ENCODE data around the gene CNRIP1. TPM values are rescaled to one million over a fixed set of nuclear protein-coding genes. Genes with fewer than 3 reads are reported as not detected.

Gene CNRIP1
- total RNA-seq, 1 experiment from 2014 or later = 7.2 TPM

GRCh38 chr2:68302281-68302875 is 17.4 kb downstream of the CNRIP1 start:
- no peak for DNase-seq (ENCODE audit: low read depth)
- in situ Hi-C loops (cut with HindIII; ENCODE audit: low pct_unique_long_range_greater_than_20kb, low sequenced_read_pairs) = no loop called here

GRCh38 chr2:68295516-68295915 is 24.2 kb downstream of the CNRIP1 start:
- DNase-seq (ENCODE audit: low read depth) = no peak
- in situ Hi-C loops (cut with HindIII; ENCODE audit: low pct_unique_long_range_greater_than_20kb, low sequenced_read_pairs) = no loop called here

GRCh38 chr2:68294913-68295312 is 24.8 kb downstream of the CNRIP1 start:
- no peak for DNase-seq (ENCODE audit: low read depth)
- in situ Hi-C loops (cut with HindIII; ENCODE audit: low pct_unique_long_range_greater_than_20kb, low sequenced_read_pairs) = no loop called here

- in situ Hi-C loops (cut with HindIII; ENCODE audit: low pct_unique_long_range_greater_than_20kb, low sequenced_read_pairs) = no loop called here
- no peak for DNase-seq (ENCODE audit: low read depth)
These were observed 25.6 kb downstream of the CNRIP1 start for GRCh38 chr2:68294187-68294586.

- DNase-seq (ENCODE audit: low read depth) = no peak
- in situ Hi-C loops (cut with HindIII; ENCODE audit: low pct_unique_long_range_greater_than_20kb, low sequenced_read_pairs) = no loop called here
These were observed 26.0 kb downstream of the CNRIP1 start for GRCh38 chr2:68293755-68294154.

- DNase-seq (ENCODE audit: low read depth) = no peak
- in situ Hi-C loops (cut with HindIII; ENCODE audit: low pct_unique_long_range_greater_than_20kb, low sequenced_read_pairs) = no loop called here
These were observed 26.7 kb downstream of the CNRIP1 start for GRCh38 chr2:68293024-68293423.

GRCh38 chr2:68292108-68292710 is 27.5 kb downstream of the CNRIP1 start:
- DNase-seq (ENCODE audit: low read depth) = peak; percentile 3
- in situ Hi-C loops (cut with HindIII; ENCODE audit: low pct_unique_long_range_greater_than_20kb, low sequenced_read_pairs) = no loop called here

GRCh38 chr2:68291314-68291713 is 28.4 kb downstream of the CNRIP1 start:
- no peak for DNase-seq (ENCODE audit: low read depth)
- in situ Hi-C loops (cut with HindIII; ENCODE audit: low pct_unique_long_range_greater_than_20kb, low sequenced_read_pairs) = no loop called here

- in situ Hi-C loops (cut with HindIII; ENCODE audit: low pct_unique_long_range_greater_than_20kb, low sequenced_read_pairs) = no loop called here
- no peak for DNase-seq (ENCODE audit: low read depth)
These were observed 28.8 kb downstream of the CNRIP1 start for GRCh38 chr2:68290901-68291300.

- DNase-seq (ENCODE audit: low read depth) = no peak
- in situ Hi-C loops (cut with HindIII; ENCODE audit: low pct_unique_long_range_greater_than_20kb, low sequenced_read_pairs) = no loop called here
These were observed 31.9 kb downstream of the CNRIP1 start for GRCh38 chr2:68287580-68288441.

- DNase-seq (ENCODE audit: low read depth) = no peak
- in situ Hi-C loops (cut with HindIII; ENCODE audit: low pct_unique_long_range_greater_than_20kb, low sequenced_read_pairs) = no loop called here
These were observed 34.9 kb downstream of the CNRIP1 start for GRCh38 chr2:68284896-68285295.

GRCh38 chr2:68283419-68283812 is 36.3 kb downstream of the CNRIP1 start:
- in situ Hi-C loops (cut with HindIII; ENCODE audit: low pct_unique_long_range_greater_than_20kb, low sequenced_read_pairs) = no loop called here

GRCh38 chr2:68282811-68283418 is 36.8 kb downstream of the CNRIP1 start:
- in situ Hi-C loops (cut with HindIII; ENCODE audit: low pct_unique_long_range_greater_than_20kb, low sequenced_read_pairs) = no loop called here

More at GRCh38 chr2:68283419-68283812, 36.3 kb downstream of the CNRIP1 start:
- DNase-seq (ENCODE audit: low read depth) = no peak

GRCh38 chr2:68280796-68281195 is 39.0 kb downstream of the CNRIP1 start:
- no peak for DNase-seq (ENCODE audit: low read depth)

More at GRCh38 chr2:68282811-68283418, 36.8 kb downstream of the CNRIP1 start:
- DNase-seq (ENCODE audit: low read depth) = peak; percentile 14

GRCh38 chr2:68280348-68280747 is 39.4 kb downstream of the CNRIP1 start:
- in situ Hi-C loops (cut with HindIII; ENCODE audit: low pct_unique_long_range_greater_than_20kb, low sequenced_read_pairs) = no loop called here

More at GRCh38 chr2:68280796-68281195, 39.0 kb downstream of the CNRIP1 start:
- in situ Hi-C loops (cut with HindIII; ENCODE audit: low pct_unique_long_range_greater_than_20kb, low sequenced_read_pairs) = no loop called here

GRCh38 chr2:68279691-68280090 is 40.1 kb downstream of the CNRIP1 start:
- in situ Hi-C loops (cut with HindIII; ENCODE audit: low pct_unique_long_range_greater_than_20kb, low sequenced_read_pairs) = no loop called here
- no peak for DNase-seq (ENCODE audit: low read depth)

More at GRCh38 chr2:68280348-68280747, 39.4 kb downstream of the CNRIP1 start:
- no peak for DNase-seq (ENCODE audit: low read depth)

GRCh38 chr2:68278169-68278568 is 41.6 kb downstream of the CNRIP1 start:
- no peak for DNase-seq (ENCODE audit: low read depth)
- in situ Hi-C loops (cut with HindIII; ENCODE audit: low pct_unique_long_range_greater_than_20kb, low sequenced_read_pairs) = no loop called here

- no peak for DNase-seq (ENCODE audit: low read depth)
- in situ Hi-C loops (cut with HindIII; ENCODE audit: low pct_unique_long_range_greater_than_20kb, low sequenced_read_pairs) = no loop called here
These were observed 45.7 kb downstream of the CNRIP1 start for GRCh38 chr2:68274022-68274421.

Measured in Caki2 (cell line).